Muscle of back (tissue), 11 donors: ENCODE measurements around the gene NRIP1. TPM values are rescaled to one million over a fixed set of nuclear protein-coding genes. Genes with fewer than 3 reads are reported as not detected.

ENCODE experiments used
- DNase-seq, 3 donors: peaks; one replicate each; pipeline versions ENCODE4 v3.0.0 to v3.0.0-alpha.2; 2013
- polyA plus RNA-seq, 10 donors: library from polyadenylated mRNA; unstranded; fragments of 120-200 nt; gene quantifications; one replicate each; pipeline ENCODE4 v1.2.1, GENCODE V29; 2013; ENCODE audit not compliant: insufficient read length in 10 of 10

Gene NRIP1
- polyA plus RNA-seq, 10 donors = 30.5 to 60.6 (median 46.9) TPM

DNA sequence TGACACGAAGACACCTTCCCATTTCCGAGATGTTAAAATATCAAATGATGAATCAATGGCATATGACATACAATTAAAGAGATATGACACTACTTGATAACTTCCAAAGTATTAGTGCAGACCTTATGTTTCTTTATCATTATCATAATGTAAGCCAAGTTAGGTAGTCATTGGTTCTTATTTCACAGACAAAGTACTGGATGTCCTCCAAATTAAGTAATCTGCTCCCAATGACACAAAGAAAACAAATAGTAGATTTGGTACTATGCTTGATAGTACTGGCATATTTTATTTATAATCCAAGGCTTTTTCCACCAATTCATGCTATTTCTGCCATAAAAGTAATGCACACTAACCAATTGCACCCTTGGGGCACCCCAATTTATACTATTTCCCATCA is 11.9 kb upstream of the NRIP1 start:
- no peak for DNase-seq

- no peak for DNase-seq
Observed at GRCh38 chr21:15071009-15071408, 6.2 kb upstream of the NRIP1 start.

DNA sequence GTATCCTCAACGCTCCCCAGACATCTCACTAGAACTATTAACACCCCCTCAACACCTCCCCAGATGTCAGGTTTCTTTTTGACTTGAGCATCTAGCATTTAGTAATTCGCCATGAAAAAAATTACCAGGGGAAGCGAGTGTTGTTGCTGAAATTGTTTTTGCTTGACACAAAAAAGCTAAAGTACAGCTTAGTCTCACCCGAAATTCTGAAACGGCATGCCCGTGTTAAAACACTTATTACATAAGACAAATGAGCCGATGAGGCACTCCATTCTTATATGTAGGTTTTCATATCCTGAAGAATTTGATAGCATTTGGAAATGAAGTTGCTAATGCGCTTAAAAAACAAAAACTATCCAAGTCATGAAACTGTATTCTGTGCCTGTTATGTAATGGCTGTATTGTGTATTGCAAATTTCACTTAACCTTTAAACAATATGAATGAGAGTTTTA is 1.3 kb upstream of the NRIP1 start:
- no peak for DNase-seq

GRCh38 chr21:15065392-15066122 is 757 bp upstream of the NRIP1 start:
- peak; percentile 83 to 96 (median 89) for DNase-seq

GRCh38 chr21:15063814-15064575 is 805 bp downstream of the NRIP1 start:
- peak in 2 of 3 donors; percentile 56 to 87 for DNase-seq

DNA sequence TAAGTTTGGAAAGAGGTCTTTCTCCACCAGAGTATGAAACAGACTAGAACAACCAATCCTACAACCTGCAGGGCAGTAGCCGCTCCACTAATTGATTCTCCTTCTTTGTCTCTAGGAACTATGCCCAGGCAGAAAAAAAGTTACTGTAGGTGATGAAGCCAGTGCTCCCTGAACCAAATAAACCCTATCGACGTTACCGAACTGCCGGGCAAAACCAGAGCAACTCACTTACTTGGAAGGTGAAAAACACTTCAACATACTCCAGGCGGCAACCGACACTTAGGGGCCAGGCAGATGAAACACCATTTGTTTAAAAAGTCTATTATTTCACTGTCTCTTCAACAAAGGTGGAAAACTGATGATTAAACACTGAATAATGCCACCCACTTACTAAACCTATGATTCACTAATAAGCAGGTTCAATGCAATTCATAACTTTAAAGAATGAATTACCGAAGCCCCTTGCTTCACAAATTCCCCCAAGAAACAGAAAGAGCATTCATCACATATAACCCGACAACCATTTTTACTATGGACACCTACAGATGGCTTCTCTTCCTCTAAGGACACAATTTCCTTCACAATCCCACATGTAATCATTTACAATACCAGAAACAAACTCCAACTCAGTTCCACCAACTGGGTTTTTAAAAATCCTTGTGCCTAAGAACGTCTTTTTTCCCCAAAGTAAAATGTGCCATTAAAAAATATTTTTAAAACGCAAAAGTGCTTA is 1.6 kb downstream of the NRIP1 start:
- DNase-seq = peak in 1 of 3 donors; percentile 52

- peak in 2 of 3 donors; percentile 41 to 67 for DNase-seq
Observed at GRCh38 chr21:15062606-15062965, 2.2 kb downstream of the NRIP1 start.

- DNase-seq = no peak
Observed at GRCh38 chr21:15061747-15062605, 2.8 kb downstream of the NRIP1 start.

GRCh38 chr21:15061279-15061678 is 3.5 kb downstream of the NRIP1 start:
- DNase-seq = no peak

GRCh38 chr21:15060543-15061175 is 4.1 kb downstream of the NRIP1 start:
- DNase-seq = no peak

GRCh38 chr21:15059397-15059796 is 5.4 kb downstream of the NRIP1 start:
- DNase-seq = no peak

DNA sequence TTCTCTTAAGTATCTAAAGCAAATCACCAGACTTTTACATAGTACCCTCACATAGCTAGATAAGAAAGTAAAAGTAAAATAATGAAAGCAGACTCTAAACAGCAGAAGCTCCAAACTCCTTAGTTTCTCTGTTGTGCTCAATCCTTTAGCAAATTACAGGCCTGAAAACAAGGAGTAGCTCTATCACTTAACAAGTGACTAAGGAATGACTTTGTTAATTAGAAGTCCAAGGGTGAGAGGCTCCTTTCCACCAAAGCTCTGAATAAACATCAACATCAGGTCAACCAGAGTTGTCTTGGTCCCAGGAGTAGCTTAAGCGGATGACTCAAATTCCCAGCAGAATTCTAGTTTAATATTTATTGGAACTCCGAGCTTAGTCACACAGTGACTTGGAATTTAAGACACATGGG is 5.9 kb downstream of the NRIP1 start:
- DNase-seq = peak in 2 of 3 donors; percentile 43 to 45

DNA sequence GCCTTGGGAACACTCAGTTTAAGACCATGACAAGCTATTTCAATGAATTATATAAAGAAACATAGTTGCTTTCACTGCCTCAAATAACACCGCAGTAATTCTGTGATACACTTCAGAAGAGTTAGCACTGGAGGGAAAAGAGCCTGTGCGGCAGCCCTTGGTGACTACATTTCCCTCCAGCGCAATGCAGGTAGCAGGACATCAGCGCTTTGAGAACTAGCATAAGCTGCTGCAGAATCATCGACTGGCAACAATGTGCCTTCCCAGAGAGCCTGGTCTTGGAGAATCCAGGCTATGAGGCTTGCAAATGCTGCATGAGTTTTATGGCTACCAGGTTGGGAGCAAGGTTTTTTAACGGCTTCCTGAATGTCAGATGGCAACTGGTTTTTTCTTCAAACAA is 7.5 kb downstream of the NRIP1 start:
- DNase-seq = no peak

GRCh38 chr21:15054606-15055239 is 10.1 kb downstream of the NRIP1 start:
- DNase-seq = no peak

- DNase-seq = no peak
Observed at GRCh38 chr21:15054089-15054488, 10.7 kb downstream of the NRIP1 start.

- DNase-seq = no peak
Observed at GRCh38 chr21:15053500-15053899, 11.3 kb downstream of the NRIP1 start.

- DNase-seq = no peak
Observed at GRCh38 chr21:15052459-15052763, 12.4 kb downstream of the NRIP1 start.

DNA sequence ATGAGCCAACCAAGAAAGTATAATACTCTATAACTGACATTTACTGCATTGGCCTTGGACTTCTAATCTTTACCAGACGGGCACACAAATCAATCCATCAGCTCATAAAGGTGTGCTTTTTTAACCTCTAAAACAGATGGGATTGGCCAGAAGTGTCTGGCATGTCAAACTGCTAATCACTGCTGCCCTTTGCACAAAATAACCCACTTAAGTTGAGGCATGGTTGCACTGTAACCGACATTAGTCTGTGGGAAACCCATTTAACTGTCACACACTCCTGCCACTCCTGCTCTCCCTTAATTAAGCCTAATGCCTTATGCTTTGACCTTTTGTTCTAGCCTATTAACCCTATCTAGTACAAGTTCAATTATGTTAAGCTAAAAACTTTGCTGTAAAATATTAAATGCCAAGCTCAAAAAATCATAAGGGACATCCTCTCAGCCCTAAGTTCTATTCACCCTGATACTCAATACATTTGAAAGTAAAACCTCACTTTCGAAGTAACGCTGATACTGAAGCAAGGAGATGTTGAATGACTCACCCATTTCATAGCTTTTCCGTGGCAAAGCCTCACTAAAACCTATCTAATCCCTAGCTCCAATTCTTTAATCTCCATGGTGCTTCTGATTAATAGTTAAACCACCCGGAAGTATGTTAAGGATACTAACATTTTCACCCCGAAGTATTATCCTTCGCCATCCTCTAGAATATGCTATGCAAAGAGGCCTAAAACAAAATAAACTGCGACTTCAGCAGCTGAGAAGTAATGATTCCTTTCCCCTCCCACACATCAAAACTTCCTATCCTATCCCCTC is 12.9 kb downstream of the NRIP1 start:
- no peak for DNase-seq

DNA sequence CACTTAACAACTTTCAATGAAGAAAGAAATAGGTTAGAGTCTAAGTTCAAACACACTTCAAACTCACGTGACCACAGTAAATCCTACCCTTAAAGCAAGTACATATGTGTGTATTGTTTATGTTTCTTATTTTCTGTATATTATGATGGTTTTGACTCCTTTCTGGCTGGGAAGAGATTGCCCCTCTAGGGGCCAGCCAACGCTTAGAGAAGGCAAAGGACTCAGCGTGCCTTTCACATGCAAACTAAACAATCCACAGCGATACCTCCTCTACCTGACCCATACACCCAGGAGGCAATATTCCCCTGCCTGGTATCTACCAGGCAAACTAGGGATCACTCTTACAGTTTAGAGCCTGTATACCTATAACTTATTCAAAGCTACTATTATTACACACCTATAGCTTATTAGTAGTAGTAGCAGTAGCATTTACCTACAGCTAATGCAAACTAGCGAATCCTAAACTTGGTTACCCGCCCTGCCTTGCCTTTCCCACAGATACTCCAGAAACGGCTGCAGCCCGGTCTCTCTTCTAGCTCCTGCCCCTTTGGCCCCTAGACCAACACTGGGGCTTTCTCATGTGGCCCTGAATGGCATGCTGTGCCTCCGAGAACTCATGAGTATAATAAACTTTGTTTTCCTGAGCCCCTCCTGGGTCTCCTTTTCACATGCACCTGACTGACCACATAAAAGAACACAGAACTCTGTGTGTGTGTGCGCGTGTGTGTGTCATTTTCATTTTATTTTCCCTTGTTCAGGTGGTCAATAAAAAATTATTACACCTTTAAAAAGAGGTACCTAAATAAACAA is 14.0 kb downstream of the NRIP1 start:
- DNase-seq = no peak
